ENCODE data around the gene RUVBL2.

RUVBL2 gene

DNA sequence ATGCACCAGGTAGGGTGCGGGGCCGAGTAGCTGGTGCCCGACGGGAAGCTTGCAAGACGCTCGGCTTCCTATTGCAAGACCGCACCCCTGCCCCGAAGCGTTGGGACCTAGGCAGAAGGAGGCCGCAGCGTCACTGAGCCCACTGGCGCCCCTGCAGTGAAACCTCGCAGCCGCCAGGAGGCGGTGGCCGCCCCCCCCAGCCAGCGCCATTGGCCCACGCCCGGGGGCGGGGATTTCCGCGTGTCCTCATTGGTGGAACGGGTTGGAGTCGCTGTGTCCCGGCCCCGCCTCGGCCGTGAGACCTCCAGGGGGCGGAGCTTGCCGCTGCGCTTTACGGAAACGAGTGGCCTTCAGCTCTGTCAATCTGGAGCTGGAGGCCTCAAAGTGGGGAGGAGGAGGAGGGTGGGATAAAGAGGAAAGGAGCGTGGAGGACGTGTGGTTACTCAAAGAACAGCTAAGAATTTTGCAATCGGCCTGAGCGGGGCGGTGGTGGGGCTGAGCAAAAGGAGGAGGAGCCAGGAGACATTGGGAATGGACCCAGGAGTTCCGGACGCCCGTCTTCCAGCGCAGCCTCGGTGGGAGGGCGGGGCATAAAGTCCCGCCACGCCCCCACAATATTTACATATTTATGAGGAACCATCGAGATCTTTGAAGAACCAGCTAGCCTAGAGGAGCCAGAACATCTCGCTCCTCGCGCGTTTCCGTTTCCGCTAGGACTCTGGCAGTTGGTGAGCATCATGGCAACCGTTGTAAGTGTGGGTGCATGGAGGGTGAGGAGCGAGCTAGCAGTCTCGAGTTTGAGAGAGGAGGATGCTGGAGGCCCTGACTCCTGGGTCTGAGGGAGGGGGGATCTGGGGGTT is at the start of gene RUVBL2, which contains the start of gene GYS1:
TSS of gene RUVBL2 (plus strand) at position 713 of the 860 bp plus-strand sequence. CDS start at position 738, 25 bp downstream.
TSS of gene GYS1 (minus strand) at position 135 of the 860 bp plus-strand sequence. CDS start 197 bp downstream, outside the sequence.
- peak; percentile 99 for DNase-seq

DNA sequence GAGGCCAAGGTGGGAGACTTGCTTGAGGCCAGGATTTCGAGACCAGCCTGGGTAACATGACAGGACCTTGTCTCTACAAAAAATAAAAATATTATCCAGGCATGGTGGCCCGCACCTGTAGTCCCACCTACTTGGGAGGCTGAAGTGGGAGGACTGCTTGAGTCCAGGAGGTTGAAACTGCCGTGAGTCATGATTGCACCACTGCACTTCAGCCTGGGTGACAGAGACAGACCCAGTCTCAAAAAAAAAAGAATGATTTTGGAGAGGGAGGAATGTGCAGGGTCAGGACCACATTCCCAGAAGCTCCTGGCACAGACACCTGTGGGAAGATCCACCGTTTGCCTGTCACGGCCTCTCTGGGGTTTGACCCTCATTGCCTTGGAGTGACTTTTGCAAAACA is 48.3 kb upstream of the RUVBL2 start:
- DNase-seq: no peak

DNA sequence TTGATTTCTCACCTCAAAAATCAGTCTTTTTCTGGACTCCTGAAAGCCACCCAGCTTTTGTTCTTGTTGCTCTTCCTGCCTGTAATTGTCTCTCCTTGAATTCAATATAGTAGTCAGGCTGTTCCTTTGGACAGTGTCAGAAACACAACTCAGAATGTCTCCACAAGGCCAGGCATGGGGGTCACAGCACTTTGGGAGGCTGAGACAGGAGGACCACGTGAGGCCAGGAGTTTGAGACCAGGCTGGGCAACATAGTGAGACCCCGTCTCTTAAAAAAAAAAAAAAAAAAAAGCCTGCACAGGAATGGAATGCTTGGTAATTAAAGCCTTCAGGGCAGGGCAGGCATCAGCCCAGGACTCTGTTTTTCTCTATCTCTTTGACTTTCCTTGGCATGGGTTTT is 47.9 kb upstream of the RUVBL2 start:
- DNase-seq: no peak

DNA sequence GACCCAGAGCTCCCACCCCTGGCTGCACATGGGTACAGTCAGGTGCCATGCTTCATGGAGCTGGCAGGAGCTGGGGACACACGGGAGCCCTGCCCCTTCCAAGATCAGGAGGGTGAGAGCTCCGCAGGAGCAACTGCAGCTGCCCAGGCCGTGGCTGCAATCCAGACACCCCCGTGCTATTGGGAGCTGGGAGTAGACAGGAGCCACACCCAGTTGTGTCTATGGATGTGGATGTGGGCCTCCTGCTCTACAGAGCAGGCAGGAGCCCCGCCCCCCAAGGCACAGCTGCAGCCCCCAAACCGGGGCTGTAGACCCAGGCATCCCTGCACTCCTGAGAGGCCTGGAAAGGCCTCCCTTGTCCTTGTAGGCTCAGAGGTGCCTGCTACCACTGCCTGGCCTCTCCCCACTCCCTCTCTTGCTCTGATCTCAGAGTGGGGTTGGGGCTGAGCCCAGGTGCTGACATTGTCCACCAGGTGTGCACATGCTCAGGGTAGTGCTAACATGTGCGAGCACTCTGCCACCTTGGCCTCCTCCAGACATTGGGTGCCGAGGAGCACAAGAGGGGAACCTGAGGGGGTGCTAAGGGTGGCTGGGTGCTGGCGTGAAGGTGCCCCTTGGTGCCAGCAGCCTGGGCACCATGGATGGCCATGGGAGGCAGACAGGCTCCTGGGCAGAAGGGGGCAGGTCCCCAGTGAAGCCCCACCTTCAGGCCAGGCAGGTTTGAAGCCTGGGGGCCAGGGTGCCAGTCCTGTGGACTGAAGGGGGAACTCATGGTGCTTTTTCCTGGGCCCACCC is 47.0 kb upstream of the RUVBL2 start:
- DNase-seq: no peak

DNA sequence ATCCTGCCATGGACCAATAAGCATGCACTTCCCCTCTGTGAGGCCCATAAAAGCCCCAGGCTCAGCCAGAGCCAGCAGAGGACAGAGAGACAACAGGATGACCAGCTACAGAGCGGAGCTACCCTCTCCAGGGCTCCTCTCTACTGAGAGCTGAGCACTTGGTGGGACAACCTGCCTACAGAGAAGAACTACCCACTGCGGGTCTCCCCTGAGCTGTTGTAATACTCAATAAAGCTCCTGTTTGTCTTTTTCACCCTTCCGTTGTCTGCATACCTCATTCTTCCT is 46.5 kb upstream of the RUVBL2 start:
- DNase-seq: no peak

DNA sequence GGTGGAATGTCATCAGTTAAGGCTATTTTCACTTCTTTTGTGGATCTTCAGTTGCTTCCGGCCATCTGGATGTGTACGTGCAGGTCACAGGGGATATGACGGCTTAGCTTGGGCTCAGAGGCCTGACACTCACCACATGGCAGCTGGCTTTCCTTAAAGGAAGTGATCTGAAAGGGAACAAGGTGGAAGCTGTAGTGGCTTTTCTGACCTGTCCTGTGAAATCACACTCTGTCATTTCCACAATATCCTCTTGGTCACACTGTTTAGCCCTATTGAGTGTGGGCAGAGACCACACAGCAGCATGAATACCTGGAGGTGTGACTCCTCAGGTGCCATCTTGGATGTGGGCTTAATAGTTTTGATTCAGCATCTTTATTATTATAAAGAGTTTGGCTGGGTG is 43.5 kb upstream of the RUVBL2 start:
- DNase-seq: no peak

DNA sequence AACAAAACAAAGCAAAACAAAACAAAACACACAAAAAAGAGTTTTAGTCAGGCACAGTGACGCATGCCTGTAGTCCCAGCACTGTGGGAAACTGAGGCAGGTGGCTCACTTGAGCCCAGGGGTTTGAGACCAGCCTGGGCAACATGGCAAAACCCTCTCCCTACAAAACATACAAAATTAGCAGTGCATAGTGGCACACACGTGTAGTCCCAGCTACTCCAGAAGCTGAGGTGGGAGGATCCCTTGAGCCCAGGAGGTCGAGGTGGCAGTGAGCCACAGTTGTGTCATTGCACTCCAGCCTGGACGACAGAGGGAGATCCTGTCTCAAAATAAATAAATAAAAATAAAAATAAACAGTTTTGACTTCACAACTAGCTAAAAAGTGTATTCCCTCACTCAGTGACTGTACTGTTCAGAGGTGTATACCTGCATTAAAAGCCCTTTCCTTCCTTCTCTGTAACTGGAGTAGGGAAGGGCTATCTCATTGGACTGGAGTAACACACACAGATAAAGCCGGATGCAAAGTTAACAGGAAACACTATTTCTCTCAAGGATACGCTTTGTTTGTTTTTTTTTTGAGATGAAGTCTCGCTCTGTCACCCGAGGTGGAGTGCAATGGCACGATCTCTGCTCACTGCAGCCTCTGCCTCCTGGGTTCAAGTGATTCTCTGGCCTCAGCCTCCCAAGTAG is 42.7 kb upstream of the RUVBL2 start:
- no peak for DNase-seq

DNA sequence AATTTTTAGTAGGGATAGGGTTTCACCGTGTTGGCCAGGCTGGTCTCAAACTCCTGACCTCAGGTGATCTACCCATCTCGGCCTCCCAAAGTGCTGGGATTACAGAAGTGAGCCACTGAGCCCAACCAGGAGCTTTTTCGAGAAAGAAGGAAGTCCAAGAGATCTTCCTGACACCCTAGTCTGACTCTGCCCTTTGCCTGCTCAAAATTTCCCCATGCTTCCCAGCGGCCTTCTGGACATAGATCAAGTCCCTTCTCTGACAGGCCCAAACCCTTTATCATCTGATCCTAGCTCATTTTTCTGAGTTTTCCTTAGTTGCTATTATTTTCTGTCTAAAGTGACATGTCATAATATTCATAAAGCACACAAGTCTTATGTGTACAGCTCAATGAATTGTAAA is 40.5 kb upstream of the RUVBL2 start:
- no peak for DNase-seq

DNA sequence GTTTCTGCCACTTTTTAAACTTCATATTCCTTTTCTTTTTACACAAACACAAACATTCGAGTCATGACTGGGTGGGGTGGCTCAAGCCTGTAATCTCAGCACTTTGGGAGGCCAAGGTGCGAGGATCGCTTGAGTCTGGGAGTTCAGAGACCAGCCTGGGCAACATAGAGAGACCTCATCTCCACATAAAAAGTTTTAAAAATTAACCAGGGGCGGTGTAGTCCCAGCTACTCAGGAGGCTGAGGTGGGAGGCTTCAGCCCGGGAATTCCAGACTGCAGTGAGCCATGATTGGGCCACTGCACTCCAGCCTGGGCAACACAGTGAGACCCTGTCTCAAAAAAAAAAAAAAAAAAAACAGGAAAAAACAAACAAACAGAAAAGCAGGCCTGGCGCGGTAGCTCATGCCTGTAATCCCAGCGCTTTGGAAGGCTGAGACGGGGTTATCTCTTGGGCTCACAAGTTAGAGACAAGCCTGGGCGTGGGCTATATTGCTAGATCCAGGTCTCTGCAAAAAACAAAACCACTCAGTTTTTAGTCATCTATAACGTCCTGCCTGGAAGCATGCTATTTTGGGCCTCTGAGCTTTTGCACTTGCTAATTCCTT is 39.6 kb upstream of the RUVBL2 start:
- peak in 1 of 2 experiments; percentile 26 for DNase-seq

DNA sequence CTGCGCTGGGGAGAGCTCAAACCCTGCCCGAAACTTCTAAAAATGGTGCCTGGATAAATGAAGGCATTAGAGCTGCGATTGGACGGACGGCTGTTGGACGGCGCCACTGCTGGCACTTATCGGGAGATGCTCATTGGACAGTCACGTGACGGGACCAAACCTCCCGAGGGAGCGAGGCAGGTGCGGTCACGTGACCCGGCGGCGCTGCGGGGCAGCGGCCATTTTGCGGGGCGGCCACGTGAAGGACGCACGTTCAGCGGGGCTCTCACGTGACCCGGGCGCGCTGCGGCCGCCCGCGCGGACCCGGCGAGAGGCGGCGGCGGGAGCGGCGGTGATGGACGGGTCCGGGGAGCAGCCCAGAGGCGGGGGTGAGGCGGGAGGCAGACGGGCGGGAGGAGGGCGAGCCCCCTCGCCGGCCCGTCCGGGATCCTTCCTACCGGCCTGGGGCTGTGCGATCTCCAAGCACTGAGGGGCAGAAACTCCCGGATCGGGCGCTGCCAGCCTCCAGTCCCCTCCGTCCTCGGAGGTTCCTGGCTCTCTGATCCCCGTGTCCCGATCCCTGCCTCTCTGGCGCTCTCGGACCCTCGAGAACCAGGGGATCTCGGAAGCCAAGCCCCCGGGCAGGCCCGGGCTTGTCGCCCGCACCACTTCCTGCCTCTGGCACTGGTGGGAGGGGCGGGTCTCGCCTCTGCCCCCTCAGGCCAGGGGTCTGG is 38.9 kb upstream of the RUVBL2 start, which contains the start of gene BAX:
TSS of gene BAX (plus strand) at position 281 of the 713 bp plus-strand sequence. CDS start at position 335, 54 bp downstream.
- DNase-seq: peak; percentile 97 to 98

DNA sequence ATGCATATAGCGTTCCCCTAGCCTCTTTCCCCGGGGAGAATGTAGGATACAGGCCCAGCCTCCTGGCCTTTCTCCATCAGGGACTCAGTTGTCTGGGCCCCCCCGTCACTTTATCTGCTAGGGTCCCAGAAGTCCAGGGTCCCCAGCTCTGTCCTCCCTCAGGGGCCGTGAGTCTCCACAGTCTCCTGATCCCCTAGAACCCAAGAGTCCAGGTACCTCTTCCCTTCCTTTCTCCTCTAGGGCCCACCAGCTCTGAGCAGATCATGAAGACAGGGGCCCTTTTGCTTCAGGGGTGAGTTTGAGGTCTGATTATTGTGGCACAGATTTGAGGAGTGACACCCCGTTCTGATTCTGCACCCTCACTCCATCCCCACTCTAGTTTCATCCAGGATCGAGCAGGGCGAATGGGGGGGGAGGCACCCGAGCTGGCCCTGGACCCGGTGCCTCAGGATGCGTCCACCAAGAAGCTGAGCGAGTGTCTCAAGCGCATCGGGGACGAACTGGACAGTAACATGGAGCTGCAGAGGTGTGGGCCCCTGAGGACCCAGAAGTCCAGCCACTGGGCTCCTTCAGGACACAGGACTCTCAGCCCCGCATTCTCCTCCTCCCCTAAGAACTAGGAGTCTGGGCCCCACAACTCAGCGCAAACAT is 38.3 kb upstream of the RUVBL2 start:
- DNase-seq: no peak

DNA sequence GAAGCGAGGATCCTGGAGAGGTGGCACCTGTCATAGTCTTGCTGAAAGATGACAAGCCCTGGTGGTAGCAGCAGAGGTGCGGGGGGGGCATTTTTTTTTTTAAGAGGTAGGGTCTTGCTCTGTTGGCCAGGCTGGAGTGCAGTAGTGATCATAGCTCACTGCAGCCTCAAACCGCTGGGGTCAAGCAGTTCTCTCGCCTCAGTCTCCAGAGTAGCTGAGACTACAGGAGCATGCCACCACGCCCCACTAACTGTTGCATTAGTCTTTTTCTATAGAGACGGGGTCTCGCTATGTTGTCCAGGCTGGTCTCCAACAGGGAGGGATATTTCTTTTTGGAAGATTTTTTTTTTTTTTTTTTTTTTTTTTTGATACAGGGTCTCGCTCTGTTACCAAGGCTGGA is 35.7 kb upstream of the RUVBL2 start:
- DNase-seq: no peak

DNA sequence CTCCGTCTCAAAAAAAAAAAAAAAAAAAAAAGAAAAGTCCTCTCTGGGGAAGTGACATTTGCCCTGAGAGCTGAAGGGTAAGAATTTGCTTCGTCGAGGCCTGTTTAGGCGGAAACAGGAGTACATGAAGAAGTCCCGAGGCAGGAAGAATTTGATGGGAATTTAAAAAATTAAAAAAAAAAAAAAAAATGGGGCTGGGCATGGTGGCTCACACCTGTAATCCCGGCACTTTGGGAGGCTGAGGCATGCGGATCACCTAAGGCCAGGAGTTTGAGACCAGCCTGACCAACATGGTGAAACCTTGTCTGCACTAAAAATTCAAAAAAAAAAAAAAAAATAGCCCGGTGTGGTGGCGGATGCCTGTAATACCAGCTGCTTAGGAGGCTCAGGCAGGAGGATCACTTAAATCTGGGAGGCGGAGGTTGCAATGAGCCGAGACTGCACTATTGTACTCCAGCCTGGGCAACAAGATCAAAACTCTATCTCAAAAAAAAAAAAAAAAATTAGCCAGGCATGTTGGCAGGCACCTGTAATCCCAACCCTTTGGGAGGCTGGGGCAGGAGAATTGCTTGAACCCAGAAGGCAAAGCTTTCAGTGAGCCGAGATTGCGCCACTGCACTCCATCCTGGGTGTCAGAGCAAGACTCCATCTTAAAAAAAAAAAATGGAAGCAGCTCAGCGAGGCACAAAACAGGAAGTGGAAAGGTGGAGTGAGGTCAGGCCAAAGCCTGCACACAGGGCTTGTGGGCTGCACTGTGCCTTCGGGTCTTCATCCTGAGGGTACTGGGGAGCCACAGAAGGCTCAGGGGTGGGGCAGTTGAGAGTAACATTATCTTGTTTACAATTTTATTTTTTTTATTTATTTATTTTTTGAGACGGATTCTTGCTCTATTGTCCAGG is 34.1 kb upstream of the RUVBL2 start:
- no peak for DNase-seq

DNA sequence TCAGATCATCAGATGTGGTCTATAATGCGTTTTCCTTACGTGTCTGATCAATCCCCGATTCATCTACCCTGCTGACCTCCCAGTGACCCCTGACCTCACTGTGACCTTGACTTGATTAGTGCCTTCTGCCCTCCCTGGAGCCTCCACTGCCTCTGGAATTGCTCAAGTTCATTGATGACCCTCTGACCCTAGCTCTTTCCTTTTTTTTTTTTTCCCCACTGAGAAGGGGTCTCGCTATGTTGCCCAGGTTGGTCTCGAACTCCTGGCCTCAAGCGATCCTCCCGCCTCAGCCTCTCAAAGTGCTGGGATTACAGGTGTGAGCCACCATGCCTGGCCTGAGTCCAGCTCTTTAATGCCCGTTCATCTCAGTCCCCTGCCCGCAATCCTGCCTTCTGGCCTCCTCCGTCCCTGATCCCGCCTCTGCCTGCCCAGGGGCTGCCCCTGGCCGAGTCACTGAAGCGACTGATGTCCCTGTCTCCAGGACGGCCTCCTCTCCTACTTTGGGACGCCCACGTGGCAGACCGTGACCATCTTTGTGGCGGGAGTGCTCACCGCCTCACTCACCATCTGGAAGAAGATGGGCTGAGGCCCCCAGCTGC is 32.5 kb upstream of the RUVBL2 start:
- DNase-seq: peak in 1 of 2 experiments; percentile 25

DNA sequence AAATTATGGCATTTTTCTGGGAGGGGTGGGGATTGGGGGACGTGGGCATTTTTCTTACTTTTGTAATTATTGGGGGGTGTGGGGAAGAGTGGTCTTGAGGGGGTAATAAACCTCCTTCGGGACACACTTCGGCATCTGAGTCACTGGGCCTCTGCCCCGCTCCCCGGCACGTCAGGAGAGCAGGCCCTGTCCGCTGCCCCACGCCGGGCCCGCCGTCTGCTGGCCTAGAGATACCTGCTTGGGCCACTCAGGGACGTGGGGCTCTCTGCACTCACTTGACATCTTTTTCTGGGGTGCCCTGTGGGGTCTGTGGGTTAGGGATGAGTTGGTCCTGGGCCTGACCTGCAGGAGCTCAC is 32.0 kb upstream of the RUVBL2 start:
- peak in 1 of 2 experiments; percentile 19 for DNase-seq

DNA sequence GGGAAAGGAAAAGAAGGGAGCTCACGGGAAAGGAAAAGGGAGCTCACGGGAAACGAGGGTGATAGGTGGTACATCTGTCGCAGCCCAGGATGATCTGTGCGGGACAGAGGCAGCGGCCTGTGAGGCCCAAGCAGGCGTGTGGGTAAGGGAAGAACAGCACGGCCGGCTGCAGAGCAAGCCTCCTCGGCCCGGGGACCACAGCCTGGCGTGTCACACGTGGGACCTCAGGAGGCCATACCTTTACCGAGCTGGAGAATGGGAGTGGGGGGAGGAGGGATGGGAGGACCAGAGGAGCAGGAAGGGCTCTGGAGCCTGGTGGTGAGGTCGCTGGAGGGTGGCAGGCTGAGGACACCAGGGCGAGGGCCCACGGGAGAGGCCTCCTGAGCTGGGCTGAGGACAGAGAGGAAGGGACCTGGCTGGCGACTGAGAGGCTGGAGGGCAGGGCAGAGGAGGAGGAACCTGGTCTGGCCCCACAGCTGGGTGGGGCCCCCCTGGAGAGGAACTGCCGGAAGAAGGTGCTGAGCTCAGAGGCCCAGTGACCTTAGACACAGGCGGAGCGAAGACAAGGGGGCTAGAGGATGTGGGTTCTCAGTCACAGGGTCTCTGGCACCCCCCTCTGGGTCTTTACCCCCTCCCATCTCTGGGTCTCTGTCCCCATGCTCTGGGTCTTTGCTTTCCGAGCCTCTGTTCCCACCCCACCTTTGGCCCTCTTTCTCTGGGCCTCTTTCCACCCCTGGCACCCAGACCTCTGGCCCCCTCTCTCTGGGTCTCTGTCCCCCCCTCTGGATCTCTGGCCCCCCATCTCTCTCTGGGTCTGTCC is 31.4 kb upstream of the RUVBL2 start:
- DNase-seq: peak; percentile 48 to 55

DNA sequence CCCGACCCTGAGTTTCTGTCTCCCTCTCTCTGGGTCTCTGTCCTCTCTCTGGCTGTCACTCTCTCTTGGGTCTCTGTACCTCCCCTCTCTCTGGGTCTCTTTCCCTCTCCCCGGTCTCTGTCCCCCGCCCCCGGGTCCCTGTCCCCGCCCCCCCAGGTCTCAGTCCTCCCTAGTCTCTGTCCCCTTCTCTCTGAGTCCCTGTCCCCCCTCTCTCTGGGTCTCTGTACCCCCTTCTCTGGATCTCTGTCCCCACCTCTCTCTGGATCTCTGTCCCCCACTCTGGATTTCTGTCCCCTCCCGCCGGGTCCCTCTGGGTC is 30.9 kb upstream of the RUVBL2 start:
- DNase-seq: peak in 1 of 2 experiments; percentile 21

DNA sequence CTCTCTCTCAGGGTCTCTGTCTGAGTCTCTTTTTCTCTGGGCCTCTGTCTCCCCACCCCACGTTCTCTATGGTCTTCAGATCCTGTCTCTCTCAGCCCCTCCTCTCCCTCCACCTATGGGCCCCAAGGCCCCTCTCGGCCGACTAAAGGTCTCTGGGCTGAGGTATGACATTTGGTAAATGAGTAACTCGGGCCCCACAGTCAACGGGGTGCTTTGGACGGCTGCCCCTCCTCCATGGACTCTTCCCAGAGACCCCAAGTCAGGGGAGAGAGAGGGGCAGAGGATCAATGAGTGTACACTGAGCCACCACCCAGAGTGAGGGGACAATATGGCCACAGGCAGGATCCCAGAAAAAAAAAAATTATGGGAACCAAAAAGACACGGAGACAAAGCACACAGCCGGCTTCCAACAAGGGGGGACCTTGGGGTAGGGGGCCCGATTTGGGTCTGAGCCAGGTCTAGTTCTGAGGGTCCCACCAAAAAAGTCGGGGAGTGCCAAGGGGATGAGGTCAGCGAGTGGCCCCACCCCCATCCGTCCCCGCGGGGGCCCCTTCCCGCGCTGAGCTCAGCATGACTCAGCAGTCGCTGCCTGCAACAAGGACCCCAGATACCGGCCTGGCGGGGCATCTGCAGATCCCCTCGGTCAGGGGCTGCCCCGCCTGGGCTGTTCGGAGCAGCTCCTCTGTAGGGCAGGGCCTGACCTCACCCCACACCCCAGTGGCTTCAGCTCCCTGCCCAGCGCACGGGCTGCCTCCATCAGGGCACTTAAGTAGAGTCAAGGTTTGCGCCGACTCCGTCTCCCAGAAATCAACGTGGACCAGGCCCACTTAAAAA is 30.1 kb upstream of the RUVBL2 start:
- DNase-seq: peak; percentile 83 to 88

All from activated T-cell treated with anti-CD3 and anti-CD28 coated beads, Interleukin-2, amount 50 U/mL, for 48 hours (primary cell).